Liver (tissue), 9 donors: Measurements from ENCODE around the gene GHRL. TPM values are rescaled to one million over a fixed set of nuclear protein-coding genes. Genes with fewer than 3 reads are reported as not detected.

Experiments used
- DNase-seq: peaks from one replicate; pipeline ENCODE4 v3.0.0-alpha.2; 2017; ENCODE audit warnings: low spot score
- H3K27ac ChIP-seq, 2 donors: one replicate each; pipeline ENCODE4 v1.7.0; 2013; ENCODE audit warnings: inconsistent platforms in 2 of 2, low read length in 2 of 2, control low read depth in 1 of 2, low read depth in 1 of 2, mild to moderate bottlenecking in 1 of 2
- H3K27me3 ChIP-seq, 4 donors: one replicate each; pipeline versions ENCODE4 v1.6.1 to v1.7.0; 2013; ENCODE audit warnings: low read length in 3 of 4, inconsistent platforms in 1 of 4, mild to moderate bottlenecking in 1 of 4, moderate library complexity in 1 of 4; ENCODE audit not compliant: control insufficient read depth in 4 of 4, insufficient read depth in 4 of 4
- H3K36me3 ChIP-seq, 4 donors: one replicate each; pipeline versions ENCODE4 v1.6.1 to v1.7.0; 2013; ENCODE audit warnings: low read length in 3 of 4, mild to moderate bottlenecking in 3 of 4, low read depth in 1 of 4, moderate library complexity in 1 of 4; ENCODE audit not compliant: control insufficient read depth in 4 of 4, insufficient read depth in 3 of 4
- H3K4me1 ChIP-seq, 4 donors: one replicate each; pipeline versions ENCODE4 v1.6.1 to v1.7.0; 2013; ENCODE audit warnings: low read length in 3 of 4, mild to moderate bottlenecking in 3 of 4, moderate library complexity in 1 of 4; ENCODE audit not compliant: control insufficient read depth in 4 of 4, insufficient read depth in 4 of 4
- H3K4me3 ChIP-seq, 3 donors: one replicate each; pipeline versions ENCODE4 v1.6.1 to v1.7.0; 2013; ENCODE audit warnings: low read length in 3 of 3, control low read depth in 1 of 3, low read depth in 1 of 3, mild to moderate bottlenecking in 1 of 3
- H3K9ac ChIP-seq, 2 donors: one replicate each; pipeline ENCODE4 v1.7.0; 2013; ENCODE audit warnings: low read length in 2 of 2, mild to moderate bottlenecking in 2 of 2, moderate library complexity in 2 of 2, control low read depth in 1 of 2, low read depth in 1 of 2
- H3K9me3 ChIP-seq, 4 donors: one replicate each; pipeline versions ENCODE4 v1.6.1 to v1.7.0; 2013; ENCODE audit warnings: low read length in 3 of 4; ENCODE audit not compliant: control insufficient read depth in 4 of 4
- ATF3 ChIP-seq: IDR thresholded peaks from 2 replicates; pipeline ENCODE4 v1.6.1; 2016; ENCODE audit warnings: antibody characterized with exemption
- CTCF ChIP-seq: fragments of 150-350 bp; IDR thresholded peaks from 2 replicates; pipeline ENCODE4 v1.5.1; 2017; ENCODE audit warnings: improper control_type of control experiment, low read depth, low read length; ENCODE audit not compliant: missing input control
- EGR1 ChIP-seq, 2 donors: IDR thresholded peaks; 2 replicates each; pipeline ENCODE4 v1.6.1; 2016 to 2018; ENCODE audit warnings: antibody characterized with exemption in 2 of 2, low read depth in 2 of 2
- FOXA1 ChIP-seq: IDR thresholded peaks from 2 replicates; pipeline ENCODE4 v1.6.1; 2016; ENCODE audit warnings: antibody characterized with exemption
- FOXA2 ChIP-seq: IDR thresholded peaks from 2 replicates; pipeline ENCODE4 v1.6.1; 2016; ENCODE audit warnings: antibody characterized with exemption
- GABPA ChIP-seq, 2 donors: IDR thresholded peaks in 1 of 2; conservative IDR thresholded peaks in 1 of 2; 2 replicates each; pipeline ENCODE4 v1.6.1; 2016; ENCODE audit warnings: antibody characterized with exemption in 2 of 2, mild to moderate bottlenecking in 1 of 2, moderate library complexity in 1 of 2
- HNF4A ChIP-seq, 2 donors: conservative IDR thresholded peaks; 2 replicates each; pipeline ENCODE4 v1.6.1; 2016; ENCODE audit warnings: antibody characterized with exemption in 2 of 2, mild to moderate bottlenecking in 2 of 2
- HNF4G ChIP-seq: IDR thresholded peaks from 2 replicates; pipeline ENCODE4 v1.6.1; 2016; ENCODE audit warnings: antibody characterized with exemption
- JUND ChIP-seq, 2 donors: IDR thresholded peaks; 2 replicates each; pipeline ENCODE4 v1.6.1; 2016; ENCODE audit warnings: antibody characterized with exemption in 2 of 2
- NR2F2 ChIP-seq: IDR thresholded peaks from 2 replicates; pipeline ENCODE4 v1.6.1; 2016; ENCODE audit warnings: antibody characterized with exemption
- RAD21 ChIP-seq, 2 donors: IDR thresholded peaks; 2 replicates each; pipeline ENCODE4 v1.6.1; 2016; ENCODE audit warnings: antibody characterized with exemption in 2 of 2, mild to moderate bottlenecking in 2 of 2
- RXRA ChIP-seq, 2 donors: IDR thresholded peaks; 2 replicates each; pipeline ENCODE4 v1.6.1; 2017 to 2018; ENCODE audit warnings: antibody characterized with exemption in 2 of 2, mild to moderate bottlenecking in 1 of 2
- SP1 ChIP-seq: IDR thresholded peaks from 2 replicates; pipeline ENCODE4 v1.6.1; 2018; ENCODE audit warnings: antibody characterized with exemption, mild to moderate bottlenecking
- TAF1 ChIP-seq: conservative IDR thresholded peaks from 2 replicates; pipeline ENCODE4 v1.6.1; 2016; ENCODE audit warnings: antibody characterized with exemption, mild to moderate bottlenecking
- YY1 ChIP-seq: IDR thresholded peaks from 2 replicates; pipeline ENCODE4 v1.6.1; 2016; ENCODE audit warnings: antibody characterized with exemption, mild to moderate bottlenecking
- WGBS: extraction: QIAGEN DNeasy Blood & Tissue Kit; methylation state at CpG from one replicate; pipeline ENCODE4 v1.1.7; 2013; 5-methylcytosine and 5-hydroxymethylcytosine counted together
- polyA plus RNA-seq, 2 donors: library from polyadenylated mRNA; stranded (reverse) in 1 of 2; unstranded in 1 of 2; fragments of 200-250 nt in 1 of 2; fragments of >200 nt in 1 of 2; fragmentation: Nextera tagmentation in 1 of 2; extraction: Ambion mirVana in 1 of 2; gene quantifications; one replicate each; pipeline versions ENCODE4 v1.2.1 to v1.2.3, GENCODE V29; 2013 to 2015
- total RNA-seq, 2 donors: library from RNA; depleted of rRNA; stranded (reverse); fragments of >200 nt; gene quantifications; one replicate each; pipeline ENCODE4 v1.2.3, GENCODE V29; 2014
- TF ChIP-seq, protein P1 (sequence below): IDR thresholded peaks from 2 replicates; pipeline ENCODE4 v1.6.1; 2016; ENCODE audit warnings: antibody characterized with exemption
- TF ChIP-seq, protein P2 (sequence below): IDR thresholded peaks from 2 replicates; pipeline ENCODE4 v1.6.1; 2016; ENCODE audit warnings: antibody characterized with exemption
- TF ChIP-seq, protein P3 (sequence below): IDR thresholded peaks from 2 replicates; pipeline ENCODE4 v1.6.1; 2016; ENCODE audit warnings: antibody characterized with exemption, mild to moderate bottlenecking
- donor health status: healthy.
- donor health status: healthy.
- donor health status: healthy.
- donor health status: healthy.
- donor health status: healthy.

Gene GHRL
- total and polyA plus RNA-seq, 4 donors = 0.08 to 1.3 (median 0.27) TPM

DNA sequence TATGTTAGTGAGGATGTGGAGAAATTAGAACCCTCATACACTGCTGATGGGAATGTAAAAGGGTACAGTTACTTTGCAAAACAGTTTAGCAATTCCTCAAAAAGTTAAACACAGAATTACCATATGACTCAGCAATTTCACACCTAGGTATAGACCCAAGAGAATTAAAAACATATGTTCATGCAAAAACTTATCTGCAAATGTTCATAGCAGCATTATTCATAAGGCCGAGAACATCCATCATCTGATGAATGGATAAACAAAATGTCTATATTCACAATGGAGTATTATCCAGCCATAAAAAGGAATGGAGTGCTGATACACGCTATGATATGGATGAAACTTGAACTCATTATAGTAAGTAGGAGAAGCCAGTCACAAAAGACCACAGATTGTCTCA lies 17.8 kb upstream of the GHRL start:
- H3K9ac ChIP-seq = no peak overlapping the region
- H3K27ac ChIP-seq = no peak overlapping the region
- 97% methylated on average over 2 of the region's 2 CpGs for WGBS
- no peaks in the 10 kb centered on the region for H3K27me3 ChIP-seq
- no peak for TF ChIP-seq YY1
- no peak for TF ChIP-seq GABPA (IDR thresholded peaks at IDR 0.05 in 1 of 2, conservative IDR thresholded peaks at IDR 0.05 in 1 of 2)
- no peak for TF ChIP-seq JUND (IDR thresholded peaks at IDR 0.05)
- TF ChIP-seq HNF4G = no peak
- TF ChIP-seq FOXA1 = no peak
- TF ChIP-seq, protein P1, sequence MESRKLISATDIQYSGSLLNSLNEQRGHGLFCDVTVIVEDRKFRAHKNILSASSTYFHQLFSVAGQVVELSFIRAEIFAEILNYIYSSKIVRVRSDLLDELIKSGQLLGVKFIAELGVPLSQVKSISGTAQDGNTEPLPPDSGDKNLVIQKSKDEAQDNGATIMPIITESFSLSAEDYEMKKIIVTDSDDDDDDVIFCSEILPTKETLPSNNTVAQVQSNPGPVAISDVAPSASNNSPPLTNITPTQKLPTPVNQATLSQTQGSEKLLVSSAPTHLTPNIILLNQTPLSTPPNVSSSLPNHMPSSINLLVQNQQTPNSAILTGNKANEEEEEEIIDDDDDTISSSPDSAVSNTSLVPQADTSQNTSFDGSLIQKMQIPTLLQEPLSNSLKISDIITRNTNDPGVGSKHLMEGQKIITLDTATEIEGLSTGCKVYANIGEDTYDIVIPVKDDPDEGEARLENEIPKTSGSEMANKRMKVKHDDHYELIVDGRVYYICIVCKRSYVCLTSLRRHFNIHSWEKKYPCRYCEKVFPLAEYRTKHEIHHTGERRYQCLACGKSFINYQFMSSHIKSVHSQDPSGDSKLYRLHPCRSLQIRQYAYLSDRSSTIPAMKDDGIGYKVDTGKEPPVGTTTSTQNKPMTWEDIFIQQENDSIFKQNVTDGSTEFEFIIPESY = no peak
- TF ChIP-seq FOXA2 = no peak
- no peak for TF ChIP-seq ATF3
- TF ChIP-seq EGR1 (IDR thresholded peaks at IDR 0.05; ENCODE audit: low read depth in 2 of 2) = no peak
- no peak for TF ChIP-seq RXRA (IDR thresholded peaks at IDR 0.05)
- TF ChIP-seq, protein P2, sequence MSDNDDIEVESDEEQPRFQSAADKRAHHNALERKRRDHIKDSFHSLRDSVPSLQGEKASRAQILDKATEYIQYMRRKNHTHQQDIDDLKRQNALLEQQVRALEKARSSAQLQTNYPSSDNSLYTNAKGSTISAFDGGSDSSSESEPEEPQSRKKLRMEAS = no peak
- TF ChIP-seq TAF1 = no peak
- TF ChIP-seq, protein P3, sequence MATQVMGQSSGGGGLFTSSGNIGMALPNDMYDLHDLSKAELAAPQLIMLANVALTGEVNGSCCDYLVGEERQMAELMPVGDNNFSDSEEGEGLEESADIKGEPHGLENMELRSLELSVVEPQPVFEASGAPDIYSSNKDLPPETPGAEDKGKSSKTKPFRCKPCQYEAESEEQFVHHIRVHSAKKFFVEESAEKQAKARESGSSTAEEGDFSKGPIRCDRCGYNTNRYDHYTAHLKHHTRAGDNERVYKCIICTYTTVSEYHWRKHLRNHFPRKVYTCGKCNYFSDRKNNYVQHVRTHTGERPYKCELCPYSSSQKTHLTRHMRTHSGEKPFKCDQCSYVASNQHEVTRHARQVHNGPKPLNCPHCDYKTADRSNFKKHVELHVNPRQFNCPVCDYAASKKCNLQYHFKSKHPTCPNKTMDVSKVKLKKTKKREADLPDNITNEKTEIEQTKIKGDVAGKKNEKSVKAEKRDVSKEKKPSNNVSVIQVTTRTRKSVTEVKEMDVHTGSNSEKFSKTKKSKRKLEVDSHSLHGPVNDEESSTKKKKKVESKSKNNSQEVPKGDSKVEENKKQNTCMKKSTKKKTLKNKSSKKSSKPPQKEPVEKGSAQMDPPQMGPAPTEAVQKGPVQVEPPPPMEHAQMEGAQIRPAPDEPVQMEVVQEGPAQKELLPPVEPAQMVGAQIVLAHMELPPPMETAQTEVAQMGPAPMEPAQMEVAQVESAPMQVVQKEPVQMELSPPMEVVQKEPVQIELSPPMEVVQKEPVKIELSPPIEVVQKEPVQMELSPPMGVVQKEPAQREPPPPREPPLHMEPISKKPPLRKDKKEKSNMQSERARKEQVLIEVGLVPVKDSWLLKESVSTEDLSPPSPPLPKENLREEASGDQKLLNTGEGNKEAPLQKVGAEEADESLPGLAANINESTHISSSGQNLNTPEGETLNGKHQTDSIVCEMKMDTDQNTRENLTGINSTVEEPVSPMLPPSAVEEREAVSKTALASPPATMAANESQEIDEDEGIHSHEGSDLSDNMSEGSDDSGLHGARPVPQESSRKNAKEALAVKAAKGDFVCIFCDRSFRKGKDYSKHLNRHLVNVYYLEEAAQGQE = no peak
- no peak for TF ChIP-seq NR2F2
- no peak for TF ChIP-seq SP1
- no peak for TF ChIP-seq RAD21 (IDR thresholded peaks at IDR 0.05)
- TF ChIP-seq HNF4A (conservative IDR thresholded peaks at IDR 0.05) = no peak
- no peak for TF ChIP-seq CTCF
- DNase-seq = no peak
- H3K9me3 ChIP-seq = no peaks in the 10 kb centered on the region
- no peak overlapping the region for H3K4me3 ChIP-seq
- peaks cover 19 to 73% (median 62%) of the 10 kb centered on the region in 4 donors for H3K36me3 ChIP-seq
- no peaks in the 10 kb centered on the region for H3K4me1 ChIP-seq
